Epithelial cell of esophagus (primary cell): ENCODE measurements around the gene CFAP92.
"Not testable (repeated sequence)": the region's sequence is repeated elsewhere in the genome, so short reads cannot be mapped to it uniquely, and the experiment has no call there.

Experiments
- DNase-seq: peaks from one replicate; pipeline ENCODE4 v3.0.0; 2010; ENCODE audit warnings: low read depth
- H3K4me3 ChIP-seq: 2 replicates; pipeline ENCODE4 v1.5.1; 2011; ENCODE audit warnings: mild to moderate bottlenecking, low read length, control low read depth
- CTCF ChIP-seq: IDR thresholded peaks from 2 replicates; pipeline ENCODE4 v1.5.1; 2011; ENCODE audit warnings: low read depth, mild to moderate bottlenecking, low read length, control low read depth, inconsistent platforms; ENCODE audit not compliant: insufficient read depth; ENCODE audit errors: missing control alignments

Gene CFAP92

DNA sequence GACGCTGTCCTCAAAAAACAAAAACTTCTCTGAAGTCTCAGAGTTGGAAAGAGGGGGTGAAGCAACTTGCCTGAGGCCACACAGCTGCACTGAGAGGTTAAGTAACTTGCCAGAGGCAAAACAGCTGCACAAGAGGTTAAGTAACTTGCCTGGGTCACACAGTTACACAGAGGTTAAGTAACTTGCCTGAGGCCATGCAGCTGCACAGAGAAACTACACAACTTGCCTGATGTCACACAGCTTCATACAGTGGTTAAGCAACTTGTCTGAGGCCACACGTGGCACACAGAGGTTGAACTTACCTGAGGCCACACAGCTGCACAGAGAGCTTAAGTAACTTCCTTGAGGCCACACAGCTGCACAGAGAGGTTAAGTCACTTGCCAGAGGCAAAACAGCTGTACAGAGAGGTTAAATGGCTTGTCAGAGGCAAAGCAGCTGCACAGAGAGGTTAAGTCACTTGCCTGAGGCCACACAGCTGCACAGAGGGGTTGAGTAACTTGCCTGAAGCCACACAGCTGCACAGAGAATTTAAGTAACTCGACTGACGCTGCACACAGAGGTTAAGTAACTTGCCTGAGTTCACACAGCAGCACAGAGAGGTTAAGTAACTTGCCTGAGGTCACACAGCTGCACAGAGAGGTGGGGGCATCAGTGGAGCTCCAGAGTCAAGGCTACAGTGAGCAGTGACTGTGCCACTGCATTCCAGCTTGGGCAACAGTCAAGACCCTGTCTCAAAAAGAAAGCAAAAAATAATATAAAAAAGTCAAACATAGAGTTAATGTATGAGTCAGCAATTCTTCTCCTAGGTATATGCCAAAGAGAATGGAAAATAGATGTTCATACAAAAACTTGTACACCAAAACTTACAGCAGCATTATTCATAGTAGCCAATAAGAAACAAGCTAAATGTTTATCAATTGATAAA lies 126.4 kb downstream of the CFAP92 start:
- TF ChIP-seq CTCF, result no peak
- DNase-seq, result peak; percentile 72
- no peak overlapping the region for H3K4me3 ChIP-seq

- H3K4me3 ChIP-seq, DNase-seq: not testable (repeated sequence)
Measured at GRCh38 chr3:128864849-128865804, 128.7 kb downstream of the CFAP92 start.

DNA sequence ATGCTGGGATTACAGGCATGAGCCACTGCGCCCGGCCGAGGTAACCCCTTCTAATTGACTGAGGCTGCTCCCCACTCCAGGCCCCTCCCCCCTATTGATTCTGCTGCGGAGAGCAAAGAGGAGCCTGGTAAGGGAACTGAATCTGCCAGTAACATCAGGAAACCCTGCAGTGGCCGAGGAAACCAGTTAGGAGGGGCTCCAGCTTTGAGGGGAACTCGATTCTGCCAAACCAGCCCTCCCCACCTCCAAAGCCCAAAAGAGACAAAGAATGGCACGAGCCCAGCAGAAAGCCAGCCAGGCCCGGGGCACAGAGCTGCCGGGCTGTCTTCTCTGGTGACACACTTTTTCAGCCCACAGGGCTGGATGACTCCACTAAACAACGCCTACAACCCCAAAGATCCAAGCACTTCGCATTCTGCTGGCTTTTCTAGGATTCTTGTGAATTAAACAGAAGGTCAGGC lies 129.5 kb downstream of the CFAP92 start:
- no peak for DNase-seq
- no peak for TF ChIP-seq CTCF
- no peak overlapping the region for H3K4me3 ChIP-seq

- H3K4me3 ChIP-seq, result no peak overlapping the region
- DNase-seq, result no peak
- peak; percentile 21 for TF ChIP-seq CTCF
Measured at GRCh38 chr3:128863560-128863959, 130.3 kb downstream of the CFAP92 start.

DNA sequence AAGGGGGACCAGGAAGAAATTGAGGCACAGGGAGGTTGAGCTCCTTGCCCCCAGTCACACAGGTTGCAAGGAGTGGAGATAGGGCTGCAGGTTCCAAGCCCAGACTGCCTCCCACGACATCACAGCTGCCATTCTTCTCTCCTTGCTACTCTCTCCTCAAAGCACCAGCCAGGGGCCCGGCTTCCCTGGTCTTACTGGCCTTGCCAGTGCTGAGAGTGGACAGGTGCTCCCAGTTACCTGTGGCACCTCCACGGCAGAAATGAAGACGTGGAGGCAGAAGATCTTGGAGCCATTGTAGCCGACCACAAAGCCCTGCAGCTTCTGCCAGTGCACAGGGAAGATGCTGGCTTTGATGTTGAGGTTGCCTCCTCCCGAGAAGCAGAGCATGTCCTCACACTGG lies 132.4 kb downstream of the CFAP92 start:
- H3K4me3 ChIP-seq, result no peak overlapping the region
- TF ChIP-seq CTCF, result no peak
- DNase-seq, result no peak
